ENCODE results near the gene PPM1D.

Gene PPM1D

DNA sequence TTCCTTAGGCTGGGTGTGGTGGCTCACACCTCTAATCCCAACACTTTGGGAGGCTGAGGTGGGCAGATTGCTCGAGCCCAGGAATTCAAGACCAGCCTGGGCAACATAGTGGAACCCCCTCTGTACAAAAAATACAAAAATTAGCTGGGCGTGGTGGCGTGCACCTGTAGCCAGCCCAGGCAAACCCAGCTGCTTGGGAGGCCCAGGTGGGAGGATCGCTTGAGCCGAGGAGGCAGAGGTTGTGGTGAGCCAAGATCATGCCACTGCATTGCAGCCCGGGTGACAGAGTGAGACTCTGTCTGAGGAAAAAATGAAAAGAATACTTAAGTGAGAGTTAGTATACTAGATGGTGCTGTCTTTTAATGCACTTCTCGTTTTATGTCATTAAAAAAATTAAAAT lies 15.1 kb downstream of the PPM1D start:
- no peak for TF ChIP-seq YY1 (IDR thresholded peaks at IDR 0.05; ENCODE audit: insufficient read depth, insufficient read length)
- TF ChIP-seq SUZ12 (IDR thresholded peaks at IDR 0.05; ENCODE audit: extremely low read depth, insufficient read depth, insufficient read length), result no peak
- no peak for TF ChIP-seq ZNF274 (IDR thresholded peaks at IDR 0.05; ENCODE audit: low read depth, low read length)

GRCh38 chr17:60615840-60616239 lies 15.8 kb downstream of the PPM1D start:
- no peak overlapping the region for H3K4me3 ChIP-seq (ENCODE audit: insufficient read length, low read depth)
- H3K27me3 ChIP-seq (ENCODE audit: insufficient read depth, insufficient read length), result no peaks in the 10 kb centered on the region
- H3K9ac ChIP-seq (ENCODE audit: insufficient read length, low read depth), result no peak overlapping the region
- H3K9me3 ChIP-seq (ENCODE audit: insufficient read depth, low read length), result peaks cover 22% of the 10 kb centered on the region
- H3K36me3 ChIP-seq (ENCODE audit: insufficient read depth, insufficient read length, low read length), result no peaks in the 10 kb centered on the region
- DNase-seq (ENCODE audit: low read depth, low spot score), result no peak
- no peaks in the 10 kb centered on the region for H3K4me1 ChIP-seq (ENCODE audit: insufficient read depth, insufficient read length)
- TF ChIP-seq ZNF274 (IDR thresholded peaks at IDR 0.05; ENCODE audit: low read depth, low read length), result no peak
- no peak for TF ChIP-seq SUZ12 (IDR thresholded peaks at IDR 0.05; ENCODE audit: extremely low read depth, insufficient read depth, insufficient read length)
- no peak for TF ChIP-seq YY1 (IDR thresholded peaks at IDR 0.05; ENCODE audit: insufficient read depth, insufficient read length)

More for the DNA sequence above, 15.1 kb downstream of the PPM1D start:
- Histone ChIP-seq H3K27me3 (ENCODE audit: insufficient read depth, insufficient read length) (no peaks in the 10 kb centered on the region), H3K4me3 (ENCODE audit: insufficient read length, low read depth) (no peak overlapping the region), H3K9ac (ENCODE audit: insufficient read length, low read depth) (no peak overlapping the region), H3K9me3 (ENCODE audit: insufficient read depth, low read length) (peaks cover 22% of the 10 kb centered on the region), H3K36me3 (ENCODE audit: insufficient read depth, insufficient read length, low read length) (no peaks in the 10 kb centered on the region), H3K4me1 (ENCODE audit: insufficient read depth, insufficient read length) (no peaks in the 10 kb centered on the region)
- no peak for DNase-seq (ENCODE audit: low read depth, low spot score)

- TF ChIP-seq YY1 (IDR thresholded peaks at IDR 0.05; ENCODE audit: insufficient read depth, insufficient read length), result no peak
- TF ChIP-seq ZNF274 (IDR thresholded peaks at IDR 0.05; ENCODE audit: low read depth, low read length), result no peak
- no peak for TF ChIP-seq SUZ12 (IDR thresholded peaks at IDR 0.05; ENCODE audit: extremely low read depth, insufficient read depth, insufficient read length)
- H3K9me3 ChIP-seq (ENCODE audit: insufficient read depth, low read length), result peaks cover 6% of the 10 kb centered on the region
- H3K36me3 ChIP-seq (ENCODE audit: insufficient read depth, insufficient read length, low read length), result no peaks in the 10 kb centered on the region
- no peak overlapping the region for H3K4me3 ChIP-seq (ENCODE audit: insufficient read length, low read depth)
- H3K9ac ChIP-seq (ENCODE audit: insufficient read length, low read depth), result no peak overlapping the region
- DNase-seq (ENCODE audit: low read depth, low spot score), result no peak
- no peaks in the 10 kb centered on the region for H3K4me1 ChIP-seq (ENCODE audit: insufficient read depth, insufficient read length)
- no peaks in the 10 kb centered on the region for H3K27me3 ChIP-seq (ENCODE audit: insufficient read depth, insufficient read length)
These were observed 18.1 kb downstream of the PPM1D start for GRCh38 chr17:60618080-60618479.

DNA sequence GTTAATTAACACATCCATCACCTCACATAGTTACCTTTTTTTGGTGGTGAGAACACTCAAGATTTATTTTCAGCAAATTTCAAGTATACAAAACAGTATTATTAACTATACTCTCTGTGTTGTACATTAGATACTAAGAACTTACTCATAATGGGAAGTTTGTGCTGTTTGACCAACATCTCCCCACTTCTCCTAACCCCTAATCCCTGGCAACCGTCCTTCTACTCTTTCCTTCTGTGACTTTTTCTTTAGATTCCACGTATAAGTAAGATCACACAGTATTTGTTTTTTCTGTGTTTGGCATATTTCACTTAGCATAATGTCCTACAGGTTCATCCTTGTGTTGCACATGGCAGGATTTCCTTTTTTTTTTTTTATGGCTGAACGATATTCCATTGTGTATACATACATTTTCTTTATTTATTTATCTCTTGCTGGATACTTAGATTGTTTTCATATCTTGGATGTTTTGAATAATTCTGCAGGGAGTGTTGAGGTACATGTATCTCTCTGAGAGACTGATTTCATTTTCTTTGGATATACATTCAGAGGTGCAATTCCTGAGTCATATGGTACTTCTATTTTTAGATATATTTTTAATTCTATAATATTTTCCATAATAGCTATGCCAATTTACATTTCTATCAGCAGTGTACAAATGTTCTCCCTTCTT lies 19.0 kb downstream of the PPM1D start:
- H3K27me3 ChIP-seq (ENCODE audit: insufficient read depth, insufficient read length), result no peaks in the 10 kb centered on the region

DNA sequence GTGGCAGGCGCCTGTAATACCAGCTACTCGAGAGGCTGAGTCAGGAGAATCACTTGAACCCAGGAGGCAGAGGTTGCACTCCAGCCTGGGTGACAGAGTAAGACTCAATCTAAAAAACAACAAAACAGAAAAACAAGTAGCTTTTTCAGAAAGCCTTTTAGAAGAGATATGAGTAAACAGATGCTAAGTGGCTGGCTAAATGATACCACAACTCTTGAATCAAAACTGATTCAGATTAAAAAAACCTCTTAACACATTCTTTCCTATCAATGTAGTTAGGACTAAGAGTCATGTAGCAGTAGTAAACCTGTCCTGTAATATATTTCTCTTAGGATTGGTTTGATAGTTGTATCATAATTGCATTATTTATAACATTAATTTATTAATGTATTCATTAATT lies 23.0 kb downstream of the PPM1D start:
- no peak for TF ChIP-seq YY1 (IDR thresholded peaks at IDR 0.05; ENCODE audit: insufficient read depth, insufficient read length)
- no peak for TF ChIP-seq SUZ12 (IDR thresholded peaks at IDR 0.05; ENCODE audit: extremely low read depth, insufficient read depth, insufficient read length)
- no peak for TF ChIP-seq ZNF274 (IDR thresholded peaks at IDR 0.05; ENCODE audit: low read depth, low read length)
- H3K4me3 ChIP-seq (ENCODE audit: insufficient read length, low read depth), result no peak overlapping the region
- peaks cover 7% of the 10 kb centered on the region for H3K36me3 ChIP-seq (ENCODE audit: insufficient read depth, insufficient read length, low read length)
- H3K27me3 ChIP-seq (ENCODE audit: insufficient read depth, insufficient read length), result no peaks in the 10 kb centered on the region
- H3K9ac ChIP-seq (ENCODE audit: insufficient read length, low read depth), result no peak overlapping the region
- DNase-seq (ENCODE audit: low read depth, low spot score), result no peak
- no peaks in the 10 kb centered on the region for H3K9me3 ChIP-seq (ENCODE audit: insufficient read depth, low read length)
- H3K4me1 ChIP-seq (ENCODE audit: insufficient read depth, insufficient read length), result no peaks in the 10 kb centered on the region

More for the DNA sequence above, 19.0 kb downstream of the PPM1D start:
- Histone ChIP-seq H3K4me3 (ENCODE audit: insufficient read length, low read depth) (no peak overlapping the region), H3K9ac (ENCODE audit: insufficient read length, low read depth) (no peak overlapping the region), H3K9me3 (ENCODE audit: insufficient read depth, low read length) (no peaks in the 10 kb centered on the region), H3K36me3 (ENCODE audit: insufficient read depth, insufficient read length, low read length) (peaks cover 4% of the 10 kb centered on the region), H3K4me1 (ENCODE audit: insufficient read depth, insufficient read length) (no peaks in the 10 kb centered on the region)
- no peak for TF ChIP-seq ZNF274 (IDR thresholded peaks at IDR 0.05; ENCODE audit: low read depth, low read length)
- TF ChIP-seq SUZ12 (IDR thresholded peaks at IDR 0.05; ENCODE audit: extremely low read depth, insufficient read depth, insufficient read length), result no peak
- TF ChIP-seq YY1 (IDR thresholded peaks at IDR 0.05; ENCODE audit: insufficient read depth, insufficient read length), result no peak
- no peak for DNase-seq (ENCODE audit: low read depth, low spot score)

GRCh38 chr17:60623415-60623814 lies 23.4 kb downstream of the PPM1D start:
- Histone ChIP-seq H3K36me3 (ENCODE audit: insufficient read depth, insufficient read length, low read length) (peaks cover 10% of the 10 kb centered on the region), H3K4me1 (ENCODE audit: insufficient read depth, insufficient read length) (no peaks in the 10 kb centered on the region), H3K4me3 (ENCODE audit: insufficient read length, low read depth) (no peak overlapping the region), H3K9me3 (ENCODE audit: insufficient read depth, low read length) (no peaks in the 10 kb centered on the region), H3K9ac (ENCODE audit: insufficient read length, low read depth) (no peak overlapping the region), H3K27me3 (ENCODE audit: insufficient read depth, insufficient read length) (no peaks in the 10 kb centered on the region)
- TF ChIP-seq ZNF274 (IDR thresholded peaks at IDR 0.05; ENCODE audit: low read depth, low read length) (no peak), SUZ12 (IDR thresholded peaks at IDR 0.05; ENCODE audit: extremely low read depth, insufficient read depth, insufficient read length) (no peak), YY1 (IDR thresholded peaks at IDR 0.05; ENCODE audit: insufficient read depth, insufficient read length) (no peak)
- no peak for DNase-seq (ENCODE audit: low read depth, low spot score)

GRCh38 chr17:60627124-60627523 lies 27.1 kb downstream of the PPM1D start:
- Histone ChIP-seq H3K4me1 (ENCODE audit: insufficient read depth, insufficient read length) (no peaks in the 10 kb centered on the region), H3K9ac (ENCODE audit: insufficient read length, low read depth) (no peak overlapping the region), H3K4me3 (ENCODE audit: insufficient read length, low read depth) (no peak overlapping the region), H3K36me3 (ENCODE audit: insufficient read depth, insufficient read length, low read length) (peaks cover 15% of the 10 kb centered on the region), H3K27me3 (ENCODE audit: insufficient read depth, insufficient read length) (no peaks in the 10 kb centered on the region), H3K9me3 (ENCODE audit: insufficient read depth, low read length) (no peaks in the 10 kb centered on the region)
- no peak for DNase-seq (ENCODE audit: low read depth, low spot score)
- TF ChIP-seq ZNF274 (IDR thresholded peaks at IDR 0.05; ENCODE audit: low read depth, low read length) (no peak), SUZ12 (IDR thresholded peaks at IDR 0.05; ENCODE audit: extremely low read depth, insufficient read depth, insufficient read length) (no peak), YY1 (IDR thresholded peaks at IDR 0.05; ENCODE audit: insufficient read depth, insufficient read length) (no peak)

All from NT2/D1 (cell line).